ENCODE measurements around the gene NRG2.

Gene NRG2

DNA sequence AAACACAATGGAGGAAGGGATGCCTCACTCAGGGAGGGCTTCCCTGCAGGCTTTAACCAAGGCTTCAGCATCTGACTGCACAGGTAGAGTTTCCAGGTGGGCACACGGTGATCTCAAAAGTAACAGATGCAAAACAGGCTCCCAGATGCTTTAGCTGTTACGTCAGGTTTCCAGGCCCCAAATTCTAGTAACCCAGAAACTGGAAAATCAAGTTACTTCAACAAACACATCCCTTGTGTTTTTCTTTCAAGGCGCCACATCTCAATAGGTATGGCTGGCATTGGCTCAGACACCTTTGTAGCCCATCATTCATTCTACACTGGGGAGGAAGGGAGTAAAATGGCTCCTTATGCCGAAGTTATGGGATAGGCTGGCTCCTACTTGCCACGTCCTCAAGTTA lies 27.4 kb downstream of the NRG2 start:
- DNase-seq (ENCODE audit: low read depth in 2 of 2): no peak
- TF ChIP-seq, protein P1, sequence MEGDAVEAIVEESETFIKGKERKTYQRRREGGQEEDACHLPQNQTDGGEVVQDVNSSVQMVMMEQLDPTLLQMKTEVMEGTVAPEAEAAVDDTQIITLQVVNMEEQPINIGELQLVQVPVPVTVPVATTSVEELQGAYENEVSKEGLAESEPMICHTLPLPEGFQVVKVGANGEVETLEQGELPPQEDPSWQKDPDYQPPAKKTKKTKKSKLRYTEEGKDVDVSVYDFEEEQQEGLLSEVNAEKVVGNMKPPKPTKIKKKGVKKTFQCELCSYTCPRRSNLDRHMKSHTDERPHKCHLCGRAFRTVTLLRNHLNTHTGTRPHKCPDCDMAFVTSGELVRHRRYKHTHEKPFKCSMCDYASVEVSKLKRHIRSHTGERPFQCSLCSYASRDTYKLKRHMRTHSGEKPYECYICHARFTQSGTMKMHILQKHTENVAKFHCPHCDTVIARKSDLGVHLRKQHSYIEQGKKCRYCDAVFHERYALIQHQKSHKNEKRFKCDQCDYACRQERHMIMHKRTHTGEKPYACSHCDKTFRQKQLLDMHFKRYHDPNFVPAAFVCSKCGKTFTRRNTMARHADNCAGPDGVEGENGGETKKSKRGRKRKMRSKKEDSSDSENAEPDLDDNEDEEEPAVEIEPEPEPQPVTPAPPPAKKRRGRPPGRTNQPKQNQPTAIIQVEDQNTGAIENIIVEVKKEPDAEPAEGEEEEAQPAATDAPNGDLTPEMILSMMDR (IDR thresholded peaks at IDR 0.05; ENCODE audit: low read depth, low read length): no peak
- H3K4me3 ChIP-seq (replicated peaks in 1 of 2; ENCODE audit: low read depth in 2 of 2, low read length in 2 of 2): no peak overlapping the region

- DNase-seq (ENCODE audit: low read depth in 2 of 2): no peak
- H3K4me3 ChIP-seq (replicated peaks in 1 of 2; ENCODE audit: low read depth in 2 of 2, low read length in 2 of 2): no peak overlapping the region
- TF ChIP-seq, protein P1 (IDR thresholded peaks at IDR 0.05; ENCODE audit: low read depth, low read length): no peak
Observed at GRCh38 chr5:140014751-140015150, 28.3 kb downstream of the NRG2 start.

GRCh38 chr5:140013536-140013935 lies 29.6 kb downstream of the NRG2 start:
- no peak overlapping the region for H3K4me3 ChIP-seq (replicated peaks in 1 of 2; ENCODE audit: low read depth in 2 of 2, low read length in 2 of 2)
- DNase-seq (ENCODE audit: low read depth in 2 of 2): no peak
- TF ChIP-seq, protein P1 (IDR thresholded peaks at IDR 0.05; ENCODE audit: low read depth, low read length): no peak

DNA sequence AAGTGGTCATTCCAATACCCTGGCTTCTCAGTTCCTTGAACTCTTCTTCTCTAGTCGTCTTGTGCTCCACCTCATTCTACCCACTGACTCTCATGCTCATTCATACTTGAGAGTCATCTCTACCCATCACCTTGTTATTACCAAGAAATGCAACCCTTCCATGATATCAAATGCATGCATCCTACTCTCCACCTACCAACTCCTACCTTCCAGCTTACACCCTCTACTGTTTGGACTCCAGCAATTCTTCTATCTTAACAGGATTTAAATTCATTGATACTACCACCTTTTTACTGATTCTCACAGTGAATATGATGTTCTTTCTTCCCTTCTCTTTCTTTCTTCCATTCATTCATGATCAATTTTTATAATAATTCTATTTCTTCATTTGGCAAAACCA lies 30.7 kb downstream of the NRG2 start:
- TF ChIP-seq, protein P1 (IDR thresholded peaks at IDR 0.05; ENCODE audit: low read depth, low read length): no peak
- no peak for DNase-seq (ENCODE audit: low read depth in 2 of 2)
- H3K4me3 ChIP-seq (replicated peaks in 1 of 2; ENCODE audit: low read depth in 2 of 2, low read length in 2 of 2): no peak overlapping the region

DNA sequence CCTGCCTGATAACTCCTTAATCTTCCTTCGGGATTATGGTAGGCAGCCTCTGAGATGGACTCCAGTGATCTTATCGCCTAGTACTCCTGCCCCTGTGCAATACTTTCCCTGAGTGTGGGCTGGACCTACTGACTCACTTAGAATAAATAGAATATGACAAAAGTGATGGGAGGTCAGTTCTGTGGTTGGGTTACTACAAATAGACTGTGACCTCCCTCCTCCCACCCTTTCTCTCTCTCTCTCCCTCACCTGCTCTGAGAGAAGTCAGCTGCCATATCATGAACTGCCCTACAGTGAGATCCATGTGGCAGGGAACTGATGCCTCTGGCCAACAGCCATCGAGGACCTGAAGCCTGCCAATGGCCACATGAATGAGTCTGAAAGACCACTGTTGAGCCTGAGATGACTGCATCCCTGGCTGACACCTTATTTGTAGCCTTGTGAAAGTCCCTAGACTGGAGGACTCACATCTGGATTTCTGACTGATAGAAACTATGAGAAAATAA lies 31.7 kb downstream of the NRG2 start:
- TF ChIP-seq, protein P1 (IDR thresholded peaks at IDR 0.05; ENCODE audit: low read depth, low read length): no peak
- peak in 1 of 2 donors; percentile 26 for DNase-seq (ENCODE audit: low read depth in 2 of 2)
- no peak overlapping the region for H3K4me3 ChIP-seq (replicated peaks in 1 of 2; ENCODE audit: low read depth in 2 of 2, low read length in 2 of 2)

- TF ChIP-seq, protein P1 (IDR thresholded peaks at IDR 0.05; ENCODE audit: low read depth, low read length): no peak
- H3K4me3 ChIP-seq (replicated peaks in 1 of 2; ENCODE audit: low read depth in 2 of 2, low read length in 2 of 2): no peak overlapping the region
- DNase-seq (ENCODE audit: low read depth in 2 of 2): no peak
Observed at GRCh38 chr5:140010798-140011197, 32.3 kb downstream of the NRG2 start.

GRCh38 chr5:140007311-140007710 lies 35.8 kb downstream of the NRG2 start:
- H3K4me3 ChIP-seq (replicated peaks in 1 of 2; ENCODE audit: low read depth in 2 of 2, low read length in 2 of 2): no peak overlapping the region
- DNase-seq (ENCODE audit: low read depth in 2 of 2): no peak
- TF ChIP-seq, protein P1 (IDR thresholded peaks at IDR 0.05; ENCODE audit: low read depth, low read length): no peak
